Measurements from ENCODE around the gene PFKFB2.

PFKFB2 gene

DNA sequence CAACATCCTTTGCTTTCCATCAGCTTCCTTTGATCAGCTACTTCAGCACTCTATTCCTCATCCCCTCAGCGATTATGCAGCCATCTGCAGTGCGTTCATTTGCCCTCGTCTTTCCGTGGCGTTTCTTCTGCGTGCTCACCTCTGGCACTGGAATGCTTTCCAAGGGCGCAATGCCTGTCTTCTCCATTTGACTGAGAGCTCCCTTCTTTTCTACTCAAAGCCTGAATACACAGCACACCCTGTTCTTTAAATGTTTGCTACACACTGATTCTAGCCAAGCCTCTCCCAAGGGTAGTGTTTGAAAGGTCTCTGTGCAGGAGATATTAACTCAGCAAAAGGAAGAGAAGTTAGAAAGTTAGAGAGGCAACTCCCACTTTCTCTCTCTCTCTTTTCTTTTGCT lies 43.1 kb upstream of the PFKFB2 start:
- TF ChIP-seq, protein P1, sequence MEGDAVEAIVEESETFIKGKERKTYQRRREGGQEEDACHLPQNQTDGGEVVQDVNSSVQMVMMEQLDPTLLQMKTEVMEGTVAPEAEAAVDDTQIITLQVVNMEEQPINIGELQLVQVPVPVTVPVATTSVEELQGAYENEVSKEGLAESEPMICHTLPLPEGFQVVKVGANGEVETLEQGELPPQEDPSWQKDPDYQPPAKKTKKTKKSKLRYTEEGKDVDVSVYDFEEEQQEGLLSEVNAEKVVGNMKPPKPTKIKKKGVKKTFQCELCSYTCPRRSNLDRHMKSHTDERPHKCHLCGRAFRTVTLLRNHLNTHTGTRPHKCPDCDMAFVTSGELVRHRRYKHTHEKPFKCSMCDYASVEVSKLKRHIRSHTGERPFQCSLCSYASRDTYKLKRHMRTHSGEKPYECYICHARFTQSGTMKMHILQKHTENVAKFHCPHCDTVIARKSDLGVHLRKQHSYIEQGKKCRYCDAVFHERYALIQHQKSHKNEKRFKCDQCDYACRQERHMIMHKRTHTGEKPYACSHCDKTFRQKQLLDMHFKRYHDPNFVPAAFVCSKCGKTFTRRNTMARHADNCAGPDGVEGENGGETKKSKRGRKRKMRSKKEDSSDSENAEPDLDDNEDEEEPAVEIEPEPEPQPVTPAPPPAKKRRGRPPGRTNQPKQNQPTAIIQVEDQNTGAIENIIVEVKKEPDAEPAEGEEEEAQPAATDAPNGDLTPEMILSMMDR (IDR thresholded peaks at IDR 0.05; ENCODE audit: low read length, missing control alignments) = no peak
- no peak overlapping the region for H3K4me3 ChIP-seq (replicated peaks; ENCODE audit: low read depth, low read length)
- DNase-seq (ENCODE audit: low read depth) = no peak

DNA sequence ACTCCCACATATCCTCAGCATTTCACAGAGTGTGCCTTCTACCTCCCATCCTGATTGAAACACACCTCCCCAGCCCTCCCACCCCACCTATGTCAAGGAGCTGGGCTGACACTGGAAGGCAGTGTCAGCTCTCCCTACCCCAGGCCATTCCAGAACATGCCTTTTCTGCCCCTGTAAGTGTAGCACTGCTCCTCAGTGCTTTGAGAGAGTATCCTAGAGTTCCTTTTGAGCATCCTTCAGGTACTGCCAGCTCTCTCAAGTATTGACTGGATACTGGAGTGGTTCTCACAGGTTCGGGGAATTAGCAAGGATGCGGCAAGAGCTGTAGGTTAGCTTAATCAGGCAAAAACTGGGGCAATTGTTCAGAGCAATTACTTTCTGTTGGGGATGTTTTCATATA lies 42.3 kb upstream of the PFKFB2 start:
- TF ChIP-seq, protein P1 (IDR thresholded peaks at IDR 0.05; ENCODE audit: low read length, missing control alignments) = no peak

DNA sequence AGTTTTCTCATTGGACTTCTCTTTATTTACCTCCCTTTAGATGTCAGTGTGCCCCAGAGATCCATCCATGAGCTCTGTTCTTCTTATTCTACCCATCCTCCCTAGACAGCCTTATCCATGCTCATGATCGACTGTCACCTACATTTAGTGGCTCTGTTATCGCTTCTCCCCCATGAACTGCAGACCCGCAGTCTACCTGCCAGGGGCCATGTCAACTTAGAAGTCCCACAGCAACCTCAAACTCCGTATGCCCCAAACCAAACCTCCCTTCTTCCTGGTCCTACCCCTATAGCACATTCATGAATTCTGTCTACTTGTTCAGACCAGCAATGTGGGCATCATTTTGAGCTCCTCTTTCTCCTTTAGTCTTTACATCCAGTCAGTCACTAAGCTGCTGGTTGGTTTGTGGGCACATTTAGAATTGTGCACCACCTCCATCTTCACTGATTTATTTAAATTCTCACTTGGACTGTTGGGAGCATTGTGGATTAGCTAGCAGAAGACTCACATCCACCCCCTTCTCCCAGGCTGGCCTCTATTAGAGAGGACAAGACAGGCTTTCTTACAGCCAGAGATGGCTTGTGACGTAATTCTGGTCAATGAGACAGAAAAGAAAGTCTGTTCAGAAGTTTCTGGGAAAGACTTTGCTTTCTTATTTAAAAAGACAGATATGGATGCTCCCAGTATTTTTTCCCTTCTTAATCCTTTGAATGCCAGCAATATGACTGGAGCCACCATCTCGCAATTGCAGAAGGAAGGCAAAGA lies 39.6 kb upstream of the PFKFB2 start:
- no peak overlapping the region for H3K4me3 ChIP-seq (replicated peaks; ENCODE audit: low read depth, low read length)
- TF ChIP-seq, protein P1 (IDR thresholded peaks at IDR 0.05; ENCODE audit: low read length, missing control alignments) = no peak
- no peak for DNase-seq (ENCODE audit: low read depth)

More for the DNA sequence above, 42.3 kb upstream of the PFKFB2 start:
- no peak for DNase-seq (ENCODE audit: low read depth)
- H3K4me3 ChIP-seq (replicated peaks; ENCODE audit: low read depth, low read length) = no peak overlapping the region

DNA sequence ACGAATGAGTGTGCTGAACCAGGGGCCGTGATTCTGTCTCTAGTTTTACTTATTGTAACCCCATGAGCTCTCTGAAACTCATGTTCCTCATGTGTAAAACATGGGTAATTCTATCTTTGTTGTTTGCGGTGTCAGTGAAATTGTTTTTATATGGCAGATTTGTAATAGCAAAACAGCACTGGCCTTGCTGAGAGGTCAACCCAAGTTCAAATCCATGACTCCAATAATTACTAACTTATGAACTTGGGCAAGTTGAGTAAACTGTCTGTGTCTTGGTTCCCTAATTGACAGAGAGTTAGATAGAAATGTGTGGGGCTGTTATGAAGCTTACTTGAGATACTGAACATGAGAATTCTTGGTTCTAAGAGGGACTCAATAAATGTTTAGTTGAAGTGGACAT lies 38.3 kb upstream of the PFKFB2 start:
- no peak overlapping the region for H3K4me3 ChIP-seq (replicated peaks; ENCODE audit: low read depth, low read length)
- DNase-seq (ENCODE audit: low read depth) = no peak
- TF ChIP-seq, protein P1 (IDR thresholded peaks at IDR 0.05; ENCODE audit: low read length, missing control alignments) = no peak

DNA sequence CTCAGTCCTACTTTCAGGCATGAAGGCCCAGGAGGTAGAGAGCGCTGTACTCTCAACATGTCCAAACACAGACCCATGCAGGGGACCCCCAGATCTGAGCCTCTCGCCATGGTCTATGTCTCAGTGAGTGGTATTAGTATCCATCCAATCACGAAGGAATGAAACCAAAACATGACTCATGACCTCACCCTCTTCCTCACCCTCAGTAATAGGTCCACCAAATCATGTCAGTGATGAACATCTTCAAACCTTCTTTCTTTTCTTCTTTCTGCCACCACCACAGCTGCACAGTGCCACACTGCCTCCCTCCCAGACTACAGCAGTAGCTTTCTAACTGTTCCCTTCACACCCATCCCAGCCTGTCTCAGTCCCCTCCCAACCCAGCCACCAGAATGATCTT lies 37.3 kb upstream of the PFKFB2 start:
- TF ChIP-seq, protein P1 (IDR thresholded peaks at IDR 0.05; ENCODE audit: low read length, missing control alignments) = no peak
- no peak overlapping the region for H3K4me3 ChIP-seq (replicated peaks; ENCODE audit: low read depth, low read length)
- DNase-seq (ENCODE audit: low read depth) = no peak

DNA sequence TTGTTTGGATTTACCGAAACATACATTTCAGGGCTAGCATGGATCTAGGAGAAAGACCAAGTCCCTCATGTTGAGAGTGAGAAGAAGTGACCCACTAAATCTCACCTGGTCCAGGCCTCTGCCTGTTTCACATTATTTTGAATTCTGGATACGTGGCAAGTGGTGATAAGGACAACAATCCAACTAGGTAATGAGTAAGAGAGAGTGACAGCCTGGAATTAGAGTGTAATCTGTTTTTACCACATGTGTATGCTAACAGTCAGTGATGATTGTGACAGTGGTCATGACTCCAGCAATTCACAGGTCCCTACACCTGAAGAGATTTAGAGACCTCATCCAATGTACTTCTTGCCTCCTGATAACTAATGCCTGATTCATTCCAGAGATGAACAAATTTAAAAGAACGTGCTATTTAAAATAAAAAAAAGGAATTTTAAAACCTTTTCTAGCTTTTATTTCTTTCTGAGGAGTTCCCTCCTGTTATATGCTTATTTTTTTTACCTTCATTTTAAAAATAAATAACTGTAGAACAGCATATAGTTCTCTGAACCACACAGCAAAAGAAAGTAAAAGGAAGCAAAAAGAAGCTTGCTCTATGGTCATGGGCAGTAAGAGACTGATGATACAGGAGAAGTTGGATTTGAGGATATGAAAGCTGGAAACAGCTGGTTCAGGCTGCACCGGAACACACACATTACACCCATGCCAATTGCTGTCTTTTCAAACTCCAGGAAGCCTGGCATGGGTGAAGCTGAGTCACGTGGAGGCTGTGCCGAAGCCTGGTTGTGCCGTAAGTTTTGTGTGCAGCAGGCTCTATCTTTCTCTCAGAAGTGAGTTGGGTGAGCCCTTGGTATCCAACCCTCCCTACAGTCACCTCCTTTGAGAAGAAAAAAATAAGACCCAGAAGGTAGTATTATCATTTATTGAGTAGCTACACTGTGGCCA lies 35.2 kb upstream of the PFKFB2 start:
- no peak for DNase-seq (ENCODE audit: low read depth)
- TF ChIP-seq, protein P1 (IDR thresholded peaks at IDR 0.05; ENCODE audit: low read length, missing control alignments) = no peak
- no peak overlapping the region for H3K4me3 ChIP-seq (replicated peaks; ENCODE audit: low read depth, low read length)
